IPS-20b (cell line): ENCODE data around the gene TOX2.

Source experiments
- H3K27ac ChIP-seq: one replicate; pipeline ENCODE4 v1.5.1; 2013; ENCODE audit warnings: low read length
- H3K27me3 ChIP-seq: 2 replicates; pipeline ENCODE4 v1.6.1; 2013; ENCODE audit warnings: mild to moderate bottlenecking, low read length, inconsistent platforms; ENCODE audit not compliant: insufficient read depth
- H3K36me3 ChIP-seq: 2 replicates; pipeline ENCODE4 v1.6.1; 2013; ENCODE audit warnings: low read depth, mild to moderate bottlenecking, inconsistent platforms, low read length, moderate library complexity; ENCODE audit not compliant: insufficient read depth
- H3K4me1 ChIP-seq: 2 replicates; pipeline ENCODE4 v1.6.1; 2013; ENCODE audit warnings: mild to moderate bottlenecking, control low read depth, inconsistent platforms, low read length, moderate library complexity; ENCODE audit not compliant: insufficient read depth
- H3K4me3 ChIP-seq: 2 replicates; pipeline ENCODE4 v1.5.1; 2013; ENCODE audit warnings: mild to moderate bottlenecking, low read length, inconsistent platforms
- H3K9ac ChIP-seq: 2 replicates; pipeline ENCODE4 v1.6.1; 2013; ENCODE audit warnings: low read depth, mild to moderate bottlenecking, inconsistent platforms, low read length, moderate library complexity
- H3K9me3 ChIP-seq: 2 replicates; pipeline ENCODE4 v1.6.1; 2013; ENCODE audit warnings: mild to moderate bottlenecking, low read depth, low read length, inconsistent platforms; ENCODE audit not compliant: insufficient read depth

Gene TOX2

GRCh38 chr20:44075950-44076232, 161.2 kb downstream of the TOX2 start:
- H3K27me3 ChIP-seq, result no peaks in the 10 kb centered on the region
- no peaks in the 10 kb centered on the region for H3K36me3 ChIP-seq
- no peak overlapping the region for H3K4me3 ChIP-seq
- no peaks in the 10 kb centered on the region; the same call in 1 of the 2 replicates for H3K4me1 ChIP-seq
- H3K27ac ChIP-seq, result no peak overlapping the region
- no peak overlapping the region for H3K9ac ChIP-seq
- H3K9me3 ChIP-seq, result no peaks in the 10 kb centered on the region

GRCh38 chr20:44079291-44079690, 164.6 kb downstream of the TOX2 start:
- no peak overlapping the region for H3K27ac ChIP-seq
- H3K4me3 ChIP-seq, result no peak overlapping the region
- H3K4me1 ChIP-seq, result no peaks in the 10 kb centered on the region; the same call in 1 of the 2 replicates
- H3K27me3 ChIP-seq, result no peaks in the 10 kb centered on the region
- no peak overlapping the region for H3K9ac ChIP-seq
- H3K36me3 ChIP-seq, result no peaks in the 10 kb centered on the region
- H3K9me3 ChIP-seq, result no peaks in the 10 kb centered on the region

GRCh38 chr20:44080064-44080463, 165.4 kb downstream of the TOX2 start:
- Histone ChIP-seq H3K9ac (no peak overlapping the region), H3K9me3 (no peaks in the 10 kb centered on the region), H3K4me1 (no peaks in the 10 kb centered on the region), H3K4me3 (no peak overlapping the region), H3K27me3 (no peaks in the 10 kb centered on the region), H3K27ac (no peak overlapping the region), H3K36me3 (no peaks in the 10 kb centered on the region)

GRCh38 chr20:44080646-44081267, 166.1 kb downstream of the TOX2 start:
- Histone ChIP-seq H3K9me3 (no peaks in the 10 kb centered on the region), H3K27me3 (no peaks in the 10 kb centered on the region), H3K9ac (no peak overlapping the region), H3K36me3 (no peaks in the 10 kb centered on the region), H3K27ac (no peak overlapping the region), H3K4me1 (no peaks in the 10 kb centered on the region), H3K4me3 (no peak overlapping the region)

- Histone ChIP-seq H3K9me3 (no peaks in the 10 kb centered on the region), H3K4me1 (no peaks in the 10 kb centered on the region), H3K27ac (no peak overlapping the region)
Observed at GRCh38 chr20:44081476-44081875, 166.8 kb downstream of the TOX2 start.

GRCh38 chr20:44081888-44082287, 167.2 kb downstream of the TOX2 start:
- Histone ChIP-seq H3K9ac (no peak overlapping the region), H3K4me3 (no peak overlapping the region), H3K36me3 (no peaks in the 10 kb centered on the region), H3K27ac (no peak overlapping the region), H3K4me1 (no peaks in the 10 kb centered on the region), H3K9me3 (no peaks in the 10 kb centered on the region), H3K27me3 (no peaks in the 10 kb centered on the region)

More at GRCh38 chr20:44081476-44081875, 166.8 kb downstream of the TOX2 start:
- H3K4me3 ChIP-seq, result no peak overlapping the region
- no peaks in the 10 kb centered on the region for H3K27me3 ChIP-seq
- no peaks in the 10 kb centered on the region for H3K36me3 ChIP-seq
- H3K9ac ChIP-seq, result no peak overlapping the region

GRCh38 chr20:44083220-44083933, 168.7 kb downstream of the TOX2 start:
- Histone ChIP-seq H3K4me1 (no peaks in the 10 kb centered on the region), H3K4me3 (no peak overlapping the region), H3K36me3 (no peaks in the 10 kb centered on the region), H3K9ac (no peak overlapping the region), H3K27me3 (no peaks in the 10 kb centered on the region), H3K9me3 (no peaks in the 10 kb centered on the region), H3K27ac (no peak overlapping the region)

- no peaks in the 10 kb centered on the region for H3K4me1 ChIP-seq
- H3K9me3 ChIP-seq, result no peaks in the 10 kb centered on the region
- no peak overlapping the region for H3K4me3 ChIP-seq
- no peak overlapping the region for H3K9ac ChIP-seq
- H3K27me3 ChIP-seq, result no peaks in the 10 kb centered on the region
- H3K36me3 ChIP-seq, result no peaks in the 10 kb centered on the region
- H3K27ac ChIP-seq, result no peak overlapping the region
Observed at GRCh38 chr20:44084439-44084838, 169.8 kb downstream of the TOX2 start.

GRCh38 chr20:44084891-44085290, 170.2 kb downstream of the TOX2 start:
- Histone ChIP-seq H3K4me1 (no peaks in the 10 kb centered on the region), H3K9me3 (no peaks in the 10 kb centered on the region), H3K4me3 (no peak overlapping the region), H3K27me3 (no peaks in the 10 kb centered on the region), H3K27ac (no peak overlapping the region), H3K9ac (no peak overlapping the region), H3K36me3 (no peaks in the 10 kb centered on the region)

GRCh38 chr20:44085616-44086434, 171.2 kb downstream of the TOX2 start:
- Histone ChIP-seq H3K36me3 (no peaks in the 10 kb centered on the region), H3K4me3 (no peak overlapping the region), H3K9ac (no peak overlapping the region), H3K4me1 (0 out of 2 replicates have a peak, but pooled peaks cover 3% of the 10 kb centered on the region), H3K27me3 (no peaks in the 10 kb centered on the region), H3K27ac (no peak overlapping the region), H3K9me3 (no peaks in the 10 kb centered on the region)

- no peaks in the 10 kb centered on the region for H3K9me3 ChIP-seq
- H3K9ac ChIP-seq, result no peak overlapping the region
- 0 out of 2 replicates have a peak, but pooled peaks cover 3% of the 10 kb centered on the region for H3K4me1 ChIP-seq
- H3K4me3 ChIP-seq, result no peak overlapping the region
- no peaks in the 10 kb centered on the region for H3K36me3 ChIP-seq
- H3K27ac ChIP-seq, result no peak overlapping the region
- no peaks in the 10 kb centered on the region for H3K27me3 ChIP-seq
Observed at GRCh38 chr20:44087051-44087856, 172.6 kb downstream of the TOX2 start.
